Mesenchymal stem cell (in vitro differentiated cells and primary cell): ENCODE data around the gene ST6GALNAC3.

Experiments
- DNase-seq: peaks from one replicate; pipeline ENCODE4 v3.0.0-alpha.2; 2013
- H2AFZ ChIP-seq: one replicate; pipeline ENCODE4 v1.6.1; 2013; ENCODE audit warnings: low read depth, mild to moderate bottlenecking, control low read depth, inconsistent platforms, low read length, moderate library complexity
- H2AK5ac ChIP-seq: 2 replicates; pipeline ENCODE4 v1.6.1; 2013; ENCODE audit warnings: low read length, moderate library complexity, mild to moderate bottlenecking, inconsistent platforms; ENCODE audit not compliant: severe bottlenecking
- H2BK120ac ChIP-seq: one replicate; pipeline ENCODE4 v1.6.1; 2013; ENCODE audit warnings: low read depth, mild to moderate bottlenecking, inconsistent platforms, low read length, moderate library complexity
- H2BK12ac ChIP-seq, 2 experiments: one replicate each; pipeline ENCODE4 v1.6.1; 2013; ENCODE audit warnings: inconsistent platforms in 2 of 2, low read length in 2 of 2, mild to moderate bottlenecking in 2 of 2, moderate library complexity in 2 of 2, control low read depth in 1 of 2
- H2BK15ac ChIP-seq: one replicate; pipeline ENCODE4 v1.6.1; 2013; ENCODE audit warnings: mild to moderate bottlenecking, low read depth, inconsistent platforms; ENCODE audit not compliant: poor library complexity, severe bottlenecking
- H2BK5ac ChIP-seq: 2 replicates; pipeline ENCODE4 v1.6.1; 2013; ENCODE audit warnings: low read depth, mild to moderate bottlenecking, low read length, control low read depth, inconsistent platforms; ENCODE audit not compliant: poor library complexity, severe bottlenecking
- H3K14ac ChIP-seq, 2 experiments: one replicate each; pipeline ENCODE4 v1.6.1; 2013; ENCODE audit warnings: inconsistent platforms in 2 of 2, low read length in 2 of 2, control low read depth in 1 of 2, mild to moderate bottlenecking in 1 of 2, moderate library complexity in 1 of 2
- H3K18ac ChIP-seq, 2 experiments: one replicate each; pipeline ENCODE4 v1.6.1; 2013; ENCODE audit warnings: inconsistent platforms in 2 of 2, low read length in 2 of 2, control low read depth in 1 of 2, low read depth in 1 of 2, mild to moderate bottlenecking in 1 of 2
- H3K23ac ChIP-seq, 2 experiments: one replicate each; pipeline ENCODE4 v1.6.1; 2013; ENCODE audit warnings: inconsistent platforms in 2 of 2, low read length in 2 of 2, mild to moderate bottlenecking in 2 of 2, moderate library complexity in 2 of 2, control low read depth in 1 of 2
- H3K27ac ChIP-seq: 2 replicates; pipeline ENCODE4 v1.5.1; 2013; ENCODE audit warnings: mild to moderate bottlenecking, moderate library complexity, low read length, control low read depth, inconsistent platforms; ENCODE audit not compliant: poor library complexity, severe bottlenecking
- H3K27me3 ChIP-seq, 2 experiments: 2 replicates each; pipeline versions ENCODE4 v1.6.1 to v1.7.0; 2013; ENCODE audit warnings: low read length in 2 of 2, mild to moderate bottlenecking in 2 of 2, moderate library complexity in 2 of 2, control low read depth in 1 of 2, inconsistent platforms in 1 of 2; ENCODE audit not compliant: control insufficient read depth in 1 of 2, insufficient read depth in 1 of 2
- H3K36me3 ChIP-seq, 2 experiments: 2 replicates each; pipeline versions ENCODE4 v1.6.1 to v1.7.0; 2013; ENCODE audit warnings: low read length in 2 of 2, control low read depth in 1 of 2, inconsistent platforms in 1 of 2, low read depth in 1 of 2, mild to moderate bottlenecking in 1 of 2; ENCODE audit not compliant: insufficient read depth in 2 of 2, control insufficient read depth in 1 of 2
- H3K4ac ChIP-seq, 2 experiments: one replicate each; pipeline ENCODE4 v1.6.1; 2013; ENCODE audit warnings: inconsistent platforms in 2 of 2, low read length in 2 of 2, mild to moderate bottlenecking in 2 of 2, moderate library complexity in 2 of 2, control low read depth in 1 of 2, low read depth in 1 of 2
- H3K4me1 ChIP-seq: 2 replicates; pipeline ENCODE4 v1.6.1; 2013; ENCODE audit warnings: low read depth, low read length, control low read depth; ENCODE audit not compliant: control insufficient read depth, insufficient read depth
- H3K4me2 ChIP-seq: 2 replicates; pipeline ENCODE4 v1.6.1; 2013; ENCODE audit warnings: low read length, mild to moderate bottlenecking, inconsistent platforms; ENCODE audit not compliant: poor library complexity, severe bottlenecking
- H3K4me3 ChIP-seq, 2 experiments: 2 replicates each; pipeline versions ENCODE4 v1.5.1 to v1.7.0; 2013; ENCODE audit warnings: low read length in 2 of 2, mild to moderate bottlenecking in 2 of 2, control low read depth in 1 of 2, low read depth in 1 of 2; ENCODE audit not compliant: insufficient read depth in 1 of 2
- H3K79me1 ChIP-seq: replicated peaks from 2 replicates; pipeline ENCODE4 v1.6.1; 2013; ENCODE audit warnings: mild to moderate bottlenecking, control low read depth, low read length, inconsistent platforms; ENCODE audit not compliant: poor library complexity, severe bottlenecking
- H3K9ac ChIP-seq: 2 replicates; pipeline ENCODE4 v1.7.0; 2013; ENCODE audit warnings: mild to moderate bottlenecking, low read length, moderate library complexity
- H3K9me3 ChIP-seq: 2 replicates; pipeline ENCODE4 v1.7.0; 2013; ENCODE audit warnings: mild to moderate bottlenecking, low read length; ENCODE audit not compliant: control insufficient read depth
- H4K8ac ChIP-seq: one replicate; pipeline ENCODE4 v1.6.1; 2013; ENCODE audit warnings: inconsistent platforms, mild to moderate bottlenecking, low read length, moderate library complexity
- H4K91ac ChIP-seq: one replicate; pipeline ENCODE4 v1.6.1; 2013; ENCODE audit warnings: mild to moderate bottlenecking, low read length, inconsistent platforms
- WGBS: methylation state at CpG from one replicate; pipeline ENCODE4 v1.1.7; 2013; ENCODE audit warnings: mixed read lengths; 5-methylcytosine and 5-hydroxymethylcytosine counted together

ST6GALNAC3 gene

DNA sequence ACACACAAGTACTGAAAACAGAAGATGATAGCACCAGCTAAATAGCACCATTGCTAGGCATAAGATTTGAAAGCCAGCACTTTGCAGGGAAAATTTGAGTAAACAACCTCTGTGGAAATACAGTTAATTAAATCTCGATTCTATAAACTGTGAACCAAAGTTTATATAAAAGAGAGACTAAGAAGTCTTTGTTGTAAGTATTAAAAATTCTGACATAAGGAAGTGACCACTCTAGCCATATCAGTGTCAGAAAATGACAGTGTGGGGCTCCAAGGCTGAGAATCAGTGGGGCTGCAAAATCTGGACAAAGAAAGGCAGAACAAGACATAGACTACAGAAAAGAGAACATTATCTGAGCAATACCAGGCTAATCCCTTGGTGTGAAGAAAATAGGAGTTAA, 292.2 kb downstream of the ST6GALNAC3 start:
- no peak overlapping the region for H3K18ac ChIP-seq

DNA sequence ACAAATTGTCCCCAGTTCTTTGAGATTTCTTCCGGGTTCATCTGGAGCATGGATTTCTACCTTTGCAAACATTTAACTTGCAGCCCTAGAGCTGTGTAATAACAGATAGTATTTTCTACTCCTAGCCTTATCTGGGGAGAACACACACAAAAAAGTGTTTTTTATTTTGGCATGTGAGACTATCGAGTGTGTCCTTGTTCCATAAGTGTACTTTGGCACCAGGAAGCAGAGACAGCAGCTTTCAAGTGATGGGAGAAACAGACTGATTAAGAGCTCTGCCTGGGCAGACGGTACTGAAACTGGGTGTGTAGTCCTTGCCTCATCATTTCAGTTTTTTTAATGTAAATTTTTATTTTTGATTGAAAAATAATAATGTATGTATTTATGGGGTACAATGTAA, 297.4 kb downstream of the ST6GALNAC3 start:
- Histone ChIP-seq H3K79me1 (no peaks in the 10 kb centered on the region), H2BK120ac (no peak overlapping the region), H3K4me3 (no peak overlapping the region), H3K23ac (no peak overlapping the region), H3K4me1 (no peaks in the 10 kb centered on the region), H2BK15ac (no peak overlapping the region), H4K91ac (no peak overlapping the region), H4K8ac (no peak overlapping the region), H3K9ac (no peak overlapping the region), H3K27ac (no peak overlapping the region), H3K36me3 (no peaks in the 10 kb centered on the region), H2AFZ (no peak overlapping the region), H3K18ac (no peak overlapping the region), H3K9me3 (no peaks in the 10 kb centered on the region), H2AK5ac (no peak overlapping the region), H2BK12ac (no peak overlapping the region), H3K27me3 (no peaks in the 10 kb centered on the region), H3K14ac (no peak overlapping the region), H3K4me2 (no peak overlapping the region), H2BK5ac (no peak overlapping the region), H3K4ac (no peak overlapping the region)
- DNase-seq, result no peak
- 83% methylated on average over 1 of the region's 3 CpGs for WGBS

More for the DNA sequence above, 292.2 kb downstream of the ST6GALNAC3 start:
- DNase-seq, result no peak
- no peak overlapping the region for H2AK5ac ChIP-seq
- no peak overlapping the region for H3K4ac ChIP-seq
- H2AFZ ChIP-seq, result no peak overlapping the region
- H2BK15ac ChIP-seq, result no peak overlapping the region
- no peak overlapping the region for H3K9ac ChIP-seq
- H3K27ac ChIP-seq, result no peak overlapping the region
- H3K14ac ChIP-seq, result no peak overlapping the region
- H4K91ac ChIP-seq, result no peak overlapping the region
- no peak overlapping the region for H2BK12ac ChIP-seq
- H3K27me3 ChIP-seq, result no peaks in the 10 kb centered on the region
- no peaks in the 10 kb centered on the region for H3K36me3 ChIP-seq
- no peak overlapping the region for H3K23ac ChIP-seq
- no peaks in the 10 kb centered on the region for H3K79me1 ChIP-seq
- H2BK120ac ChIP-seq, result no peak overlapping the region
- no CpG with 5 or more reads among the region's 1 CpG for WGBS
- H3K4me3 ChIP-seq, result no peak overlapping the region
- no peak overlapping the region for H3K4me2 ChIP-seq
- H4K8ac ChIP-seq, result no peak overlapping the region
- H2BK5ac ChIP-seq, result no peak overlapping the region
- no peaks in the 10 kb centered on the region for H3K4me1 ChIP-seq
- H3K9me3 ChIP-seq, result no peaks in the 10 kb centered on the region

DNA sequence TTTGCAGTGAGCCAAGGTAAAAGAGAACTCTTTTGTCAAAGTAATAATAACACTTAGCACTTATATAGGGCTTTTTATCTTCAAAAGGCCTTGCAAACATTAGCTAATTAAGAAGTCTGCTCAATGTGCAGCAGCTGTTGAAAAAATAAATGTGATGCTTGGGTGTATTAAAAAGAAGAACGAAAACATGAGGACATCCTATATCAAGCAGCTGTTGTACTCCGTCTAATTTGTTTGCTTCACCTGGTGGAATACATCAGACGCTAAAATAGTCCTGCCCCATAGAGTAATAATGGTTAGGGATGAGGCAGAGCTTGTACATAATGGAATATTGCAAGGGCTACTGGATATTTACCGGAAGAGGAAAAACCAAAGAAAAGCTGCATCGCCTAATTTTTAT, 299.5 kb downstream of the ST6GALNAC3 start:
- Histone ChIP-seq H3K18ac (no peak overlapping the region), H4K91ac (no peak overlapping the region), H3K4me2 (no peak overlapping the region), H3K4ac (no peak overlapping the region), H3K9me3 (no peaks in the 10 kb centered on the region), H3K36me3 (no peaks in the 10 kb centered on the region), H2AFZ (no peak overlapping the region), H2AK5ac (no peak overlapping the region), H3K27me3 (no peaks in the 10 kb centered on the region), H3K14ac (no peak overlapping the region), H4K8ac (no peak overlapping the region), H2BK5ac (no peak overlapping the region), H3K79me1 (no peaks in the 10 kb centered on the region), H3K4me3 (no peak overlapping the region), H3K4me1 (no peaks in the 10 kb centered on the region), H3K23ac (no peak overlapping the region), H2BK120ac (no peak overlapping the region), H3K27ac (no peak overlapping the region), H2BK12ac (no peak overlapping the region), H2BK15ac (no peak overlapping the region), H3K9ac (no peak overlapping the region)
- no peak for DNase-seq
- WGBS, result 89% methylated on average over 5 of the region's 5 CpGs

DNA sequence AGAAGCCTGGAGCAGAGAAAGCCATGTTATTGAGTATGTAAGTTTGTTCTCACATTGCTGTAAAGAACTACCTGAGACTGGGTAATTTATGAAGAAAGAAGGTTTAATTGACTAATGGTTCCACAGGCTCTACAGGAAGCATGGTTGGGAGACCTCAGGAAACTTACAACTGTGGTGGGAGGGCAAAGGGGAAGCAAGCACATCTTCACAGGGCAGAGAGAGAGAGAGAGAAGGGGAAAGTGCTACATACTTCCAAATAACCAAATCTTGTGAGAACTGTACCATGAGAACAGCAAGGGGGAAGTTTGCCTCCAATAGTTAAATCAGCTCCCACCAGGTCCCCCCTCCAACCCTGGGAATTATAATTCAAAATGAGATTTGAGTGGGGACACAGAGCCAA, 302.7 kb downstream of the ST6GALNAC3 start:
- Histone ChIP-seq H2BK12ac (no peak overlapping the region), H3K27me3 (no peaks in the 10 kb centered on the region), H2BK120ac (no peak overlapping the region), H4K8ac (no peak overlapping the region), H2AK5ac (no peak overlapping the region), H3K4ac (no peak overlapping the region), H3K27ac (no peak overlapping the region), H2BK5ac (no peak overlapping the region), H4K91ac (no peak overlapping the region), H3K14ac (no peak overlapping the region), H3K4me1 (no peaks in the 10 kb centered on the region), H3K23ac (no peak overlapping the region), H3K36me3 (no peaks in the 10 kb centered on the region), H3K4me3 (no peak overlapping the region), H3K18ac (no peak overlapping the region), H3K4me2 (no peak overlapping the region), H3K9ac (no peak overlapping the region), H2AFZ (no peak overlapping the region), H3K9me3 (no peaks in the 10 kb centered on the region), H3K79me1 (no peaks in the 10 kb centered on the region), H2BK15ac (no peak overlapping the region)
- no peak for DNase-seq
